CD14-positive monocyte (primary cell): ENCODE data around the gene ADAMTSL1. TPM values are rescaled to one million over a fixed set of nuclear protein-coding genes. Genes with fewer than 3 reads are reported as not detected.

Experiments
- DNase-seq, 3 donors: peaks; one replicate each; pipeline ENCODE4 v3.0.0-alpha.2; 2011 to 2022
- H2AFZ ChIP-seq: 2 replicates; pipeline ENCODE4 v1.6.0; 2012; ENCODE audit warnings: mild to moderate bottlenecking, low read depth, low read length, inconsistent platforms; ENCODE audit not compliant: insufficient read depth, poor library complexity, severe bottlenecking
- H3K27ac ChIP-seq, 2 donors: 1 replicate in 1 of 2; 2 replicates in 1 of 2; pipeline ENCODE4 v1.5.1; 2012 to 2013; ENCODE audit warnings: low read length in 2 of 2, control low read depth in 1 of 2, inconsistent platforms in 1 of 2, low read depth in 1 of 2, mild to moderate bottlenecking in 1 of 2
- H3K27me3 ChIP-seq, 2 donors: one replicate each; pipeline versions ENCODE4 v1.6.0 to v1.6.1; 2011 to 2013; ENCODE audit warnings: low read length in 2 of 2; ENCODE audit not compliant: control insufficient read depth in 2 of 2, insufficient read depth in 2 of 2
- H3K36me3 ChIP-seq, 2 donors: replicated peaks in 1 of 2; 1 replicate in 1 of 2; 2 replicates in 1 of 2; pipeline versions ENCODE4 v1.5.1 to v1.6.1; 2012 to 2013; ENCODE audit warnings: low read length in 2 of 2, control low read depth in 1 of 2, inconsistent platforms in 1 of 2, mild to moderate bottlenecking in 1 of 2; ENCODE audit not compliant: insufficient read depth in 2 of 2, control insufficient read depth in 1 of 2
- H3K4me1 ChIP-seq, 2 donors: 1 replicate in 1 of 2; 2 replicates in 1 of 2; pipeline versions ENCODE4 v1.5.1 to v1.6.1; 2012 to 2013; ENCODE audit warnings: low read length in 2 of 2, control low read depth in 1 of 2, inconsistent platforms in 1 of 2, mild to moderate bottlenecking in 1 of 2, moderate library complexity in 1 of 2; ENCODE audit not compliant: insufficient read depth in 2 of 2, control insufficient read depth in 1 of 2
- H3K4me2 ChIP-seq: replicated peaks from 2 replicates; pipeline ENCODE3; 2012; ENCODE audit warnings: low read length, moderate library complexity, mild to moderate bottlenecking; ENCODE audit not compliant: poor library complexity, severe bottlenecking; ENCODE audit errors: extremely low read depth
- H3K4me3 ChIP-seq, 3 experiments: fragments of 200-600 bp in 1 of 3; sonication (generic) in 1 of 3; replicated peaks in 1 of 3; 1 replicate in 2 of 3; 2 replicates in 1 of 3; pipeline ENCODE4 v1.5.1; 2011 to 2013; ENCODE audit warnings: low read length in 3 of 3, mild to moderate bottlenecking in 3 of 3, control low read depth in 2 of 3, low read depth in 2 of 3, inconsistent platforms in 1 of 3, moderate library complexity in 1 of 3
- H3K79me2 ChIP-seq: 2 replicates; pipeline ENCODE4 v1.6.0; 2012; ENCODE audit warnings: mild to moderate bottlenecking, control low read depth, inconsistent platforms, low read length, moderate library complexity; ENCODE audit not compliant: insufficient read depth
- H3K9ac ChIP-seq: 2 replicates; pipeline ENCODE4 v1.6.0; 2017; ENCODE audit warnings: low read length, mild to moderate bottlenecking; ENCODE audit not compliant: insufficient read depth, poor library complexity, severe bottlenecking
- H3K9me3 ChIP-seq, 2 donors: replicated peaks in 1 of 2; 1 replicate in 1 of 2; 2 replicates in 1 of 2; pipeline versions ENCODE4 v1.5.1 to v1.6.1; 2012 to 2013; ENCODE audit warnings: low read length in 2 of 2, control low read depth in 1 of 2; ENCODE audit not compliant: control insufficient read depth in 1 of 2, insufficient read depth in 1 of 2
- H4K20me1 ChIP-seq: 2 replicates; pipeline ENCODE4 v1.6.0; 2012; ENCODE audit warnings: mild to moderate bottlenecking, low read length, control low read depth, moderate library complexity; ENCODE audit not compliant: insufficient read depth
- H3K27ac Mint-ChIP-seq, 7 donors: one replicate each; pipeline ENCODE4 v1.8.0; 2020; ENCODE audit warnings: mild to moderate bottlenecking in 7 of 7, mixed read lengths in 7 of 7, moderate library complexity in 6 of 7, inconsistent platforms in 2 of 7
- H3K27me3 Mint-ChIP-seq, 3 donors: one replicate each; pipeline ENCODE4 v1.8.0; 2021 to 2022; ENCODE audit warnings: low read depth in 3 of 3, mild to moderate bottlenecking in 3 of 3, mixed read lengths in 3 of 3, moderate library complexity in 3 of 3, inconsistent platforms in 1 of 3
- H3K36me3 Mint-ChIP-seq, 2 donors: one replicate each; pipeline ENCODE4 v1.8.0; 2020; ENCODE audit warnings: mixed read lengths in 2 of 2, inconsistent platforms in 1 of 2, mild to moderate bottlenecking in 1 of 2
- H3K4me1 Mint-ChIP-seq: one replicate; pipeline ENCODE4 v1.8.0; 2020; ENCODE audit warnings: mild to moderate bottlenecking, mixed read lengths
- H3K4me3 Mint-ChIP-seq, 2 donors: one replicate each; pipeline ENCODE4 v1.8.0; 2020; ENCODE audit warnings: mild to moderate bottlenecking in 2 of 2, mixed read lengths in 2 of 2, moderate library complexity in 1 of 2
- H3K9me3 Mint-ChIP-seq, 7 donors: one replicate each; pipeline ENCODE4 v1.8.0; 2020 to 2022; ENCODE audit warnings: mixed read lengths in 7 of 7, mild to moderate bottlenecking in 6 of 7, moderate library complexity in 6 of 7, inconsistent platforms in 2 of 7
- CTCF ChIP-seq: fragments of 200-600 bp; IDR thresholded peaks from one replicate; pipeline ENCODE4 v1.8.0; 2022; ENCODE audit warnings: antibody characterized with exemption, mild to moderate bottlenecking
- WGBS: methylation state at CpG from one replicate; pipeline ENCODE4 v1.1.5; 2013; ENCODE audit warnings: missing lambda C conversion rate; ENCODE audit not compliant: insufficient coverage; 5-methylcytosine and 5-hydroxymethylcytosine counted together
- intact Hi-C, 2 donors: fragments of 100-400 bp; cut with micrococcal nuclease; formaldehyde crosslinking; loops; one replicate each; pipeline versions ENCODE4 v1.15.0 to v1.15.1; 2023
- polyA plus RNA-seq, 3 donors: library from polyadenylated mRNA; depleted of rRNA in 1 of 3; unstranded in 2 of 3; stranded (reverse) in 1 of 3; fragments of 300-500 nt in 2 of 3; fragments of >200 nt in 1 of 3; fragmentation: Illumina TruSeq in 2 of 3; gene quantifications; 1 replicate in 2 of 3; 2 replicates in 1 of 3; pipeline ENCODE4 v1.2.3, GENCODE V29; 2012 to 2021

ADAMTSL1 gene
- polyA plus RNA-seq, 3 donors, result not detected

GRCh38 chr9:18474783-18475182 lies 830 bp downstream of the ADAMTSL1 start:
- H3K9me3 ChIP-seq, result no peaks in the 10 kb centered on the region
- TF ChIP-seq CTCF, result no peak
- Mint-ChIP-seq H3K9me3 (peaks cover 0 to 3% (median 0%) of the 10 kb centered on the region in 7 donors), H3K4me1 (no peaks in the 10 kb centered on the region), H3K27ac (no peak overlapping the region), H3K4me3 (no peak overlapping the region), H3K36me3 (no peaks in the 10 kb centered on the region), H3K27me3 (peaks cover 4 to 15% (median 10%) of the 10 kb centered on the region in 3 donors)
- intact Hi-C loops, result no loop called here
- no CpG with 5 or more reads among the region's 4 CpGs for WGBS
- H3K79me2 ChIP-seq, result no peaks in the 10 kb centered on the region
- H3K4me1 ChIP-seq, result no peaks in the 10 kb centered on the region
- no peak for DNase-seq
- no peak overlapping the region for H3K27ac ChIP-seq
- H3K4me2 ChIP-seq, result no peak overlapping the region
- no peak overlapping the region for H3K4me3 ChIP-seq
- H2AFZ ChIP-seq, result no peak overlapping the region
- H3K36me3 ChIP-seq, result no peaks in the 10 kb centered on the region
- no peak overlapping the region for H3K9ac ChIP-seq
- no peaks in the 10 kb centered on the region for H4K20me1 ChIP-seq
- H3K27me3 ChIP-seq, result no peaks in the 10 kb centered on the region

GRCh38 chr9:18477121-18477660 lies 3.2 kb downstream of the ADAMTSL1 start:
- H3K27ac Mint-ChIP-seq, result no peak overlapping the region
- no peak overlapping the region for H3K4me3 Mint-ChIP-seq

More at GRCh38 chr9:18477121-18477660, 3.2 kb downstream of the ADAMTSL1 start:
- no peak overlapping the region for H2AFZ ChIP-seq
- no peaks in the 10 kb centered on the region for H3K4me1 ChIP-seq
- H3K27me3 ChIP-seq, result no peaks in the 10 kb centered on the region
- no peak overlapping the region for H3K4me3 ChIP-seq
- no peaks in the 10 kb centered on the region for H3K79me2 ChIP-seq
- H3K4me1 Mint-ChIP-seq, result no peaks in the 10 kb centered on the region
- no peaks in the 10 kb centered on the region for H4K20me1 ChIP-seq
- no peaks in the 10 kb centered on the region for H3K9me3 Mint-ChIP-seq
- no peaks in the 10 kb centered on the region for H3K36me3 Mint-ChIP-seq
- no peak for TF ChIP-seq CTCF
- H3K27ac ChIP-seq, result no peak overlapping the region
- H3K9ac ChIP-seq, result no peak overlapping the region
- no peak overlapping the region for H3K4me2 ChIP-seq
- no peaks in the 10 kb centered on the region for H3K9me3 ChIP-seq
- no peaks in the 10 kb centered on the region for H3K36me3 ChIP-seq
- intact Hi-C loops, result no loop called here
- DNase-seq, result no peak
- peaks cover 4 to 15% (median 12%) of the 10 kb centered on the region in 3 donors for H3K27me3 Mint-ChIP-seq
- 83% methylated on average over 2 of the region's 5 CpGs for WGBS
